ENCODE measurements around the gene HRH1.

HRH1 gene

DNA sequence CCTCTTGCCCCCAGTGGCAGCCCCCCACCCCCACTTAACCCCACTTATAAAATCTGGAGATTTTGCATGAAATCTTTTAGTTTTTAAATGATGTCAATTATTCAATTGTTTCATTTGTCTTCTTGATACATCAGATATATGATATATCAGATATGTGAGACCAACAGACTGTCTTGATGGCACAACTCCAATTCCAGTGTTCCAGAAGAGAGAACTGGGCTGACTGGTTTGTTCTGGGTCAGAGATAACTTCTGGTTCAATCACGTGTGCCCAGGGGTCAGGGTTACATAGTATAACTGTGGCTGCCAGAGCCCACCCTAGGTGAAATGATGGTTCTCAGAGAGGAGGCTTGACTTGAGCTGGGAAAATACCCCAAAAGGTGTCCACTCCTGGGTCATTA lies 85.5 kb downstream of the HRH1 start:
- no peak overlapping the region for H3K4me3 ChIP-seq (ENCODE audit: low read depth, low read length)
- no peak for DNase-seq (ENCODE audit: low read depth)
- TF ChIP-seq, protein P1, sequence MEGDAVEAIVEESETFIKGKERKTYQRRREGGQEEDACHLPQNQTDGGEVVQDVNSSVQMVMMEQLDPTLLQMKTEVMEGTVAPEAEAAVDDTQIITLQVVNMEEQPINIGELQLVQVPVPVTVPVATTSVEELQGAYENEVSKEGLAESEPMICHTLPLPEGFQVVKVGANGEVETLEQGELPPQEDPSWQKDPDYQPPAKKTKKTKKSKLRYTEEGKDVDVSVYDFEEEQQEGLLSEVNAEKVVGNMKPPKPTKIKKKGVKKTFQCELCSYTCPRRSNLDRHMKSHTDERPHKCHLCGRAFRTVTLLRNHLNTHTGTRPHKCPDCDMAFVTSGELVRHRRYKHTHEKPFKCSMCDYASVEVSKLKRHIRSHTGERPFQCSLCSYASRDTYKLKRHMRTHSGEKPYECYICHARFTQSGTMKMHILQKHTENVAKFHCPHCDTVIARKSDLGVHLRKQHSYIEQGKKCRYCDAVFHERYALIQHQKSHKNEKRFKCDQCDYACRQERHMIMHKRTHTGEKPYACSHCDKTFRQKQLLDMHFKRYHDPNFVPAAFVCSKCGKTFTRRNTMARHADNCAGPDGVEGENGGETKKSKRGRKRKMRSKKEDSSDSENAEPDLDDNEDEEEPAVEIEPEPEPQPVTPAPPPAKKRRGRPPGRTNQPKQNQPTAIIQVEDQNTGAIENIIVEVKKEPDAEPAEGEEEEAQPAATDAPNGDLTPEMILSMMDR (IDR thresholded peaks at IDR 0.05; ENCODE audit: low read depth, low read length, missing control alignments) = no peak

DNA sequence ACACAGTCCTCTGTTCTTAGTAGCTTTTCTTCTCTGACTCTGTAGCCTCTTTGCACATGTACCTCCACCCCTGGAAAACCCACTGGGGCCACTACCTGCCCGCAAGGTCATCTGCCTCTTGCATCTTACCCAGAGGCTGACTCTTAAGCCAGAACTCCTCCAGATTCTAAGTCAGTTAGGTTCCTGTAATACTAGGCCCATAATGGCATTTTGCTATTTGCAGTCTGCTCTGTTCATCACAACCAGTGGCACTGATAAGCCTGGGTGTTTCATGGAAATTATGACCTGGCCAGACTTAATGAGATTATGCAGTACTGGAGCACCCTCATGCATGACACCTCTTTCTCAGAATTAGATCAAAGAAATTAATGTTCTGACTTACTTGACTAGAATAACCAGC lies 86.2 kb downstream of the HRH1 start:
- DNase-seq (ENCODE audit: low read depth) = no peak
- TF ChIP-seq, protein P1 (IDR thresholded peaks at IDR 0.05; ENCODE audit: low read depth, low read length, missing control alignments) = no peak
- no peak overlapping the region for H3K4me3 ChIP-seq (ENCODE audit: low read depth, low read length)

DNA sequence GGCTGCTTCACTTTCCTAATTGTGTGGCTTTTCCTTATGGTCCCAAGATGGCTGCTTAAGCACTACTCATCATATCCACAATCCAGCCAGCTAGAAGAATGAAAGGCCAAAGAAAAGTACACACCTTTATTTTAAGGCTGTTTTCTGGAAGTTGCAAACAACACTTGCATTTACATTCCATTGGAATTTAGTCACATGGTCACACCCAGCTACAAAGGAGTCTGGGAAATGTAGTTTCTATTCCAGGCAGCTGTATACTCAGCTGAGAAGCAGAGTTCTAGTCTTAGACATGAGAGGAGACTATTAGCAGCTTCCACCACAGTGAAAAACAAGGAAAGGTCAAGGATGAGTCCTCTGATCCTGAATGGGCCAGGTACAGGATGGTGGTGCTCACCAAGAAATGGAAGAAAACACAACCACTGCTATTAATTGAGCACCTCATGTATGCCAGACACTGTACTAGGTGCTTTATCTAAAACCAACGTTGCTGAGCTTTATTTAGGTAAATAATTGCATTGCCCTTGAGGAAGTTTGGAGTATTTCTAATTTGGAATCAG lies 89.9 kb downstream of the HRH1 start:
- H3K4me3 ChIP-seq (ENCODE audit: low read depth, low read length) = no peak overlapping the region
- no peak for DNase-seq (ENCODE audit: low read depth)
- TF ChIP-seq, protein P1 (IDR thresholded peaks at IDR 0.05; ENCODE audit: low read depth, low read length, missing control alignments) = no peak

- no peak overlapping the region for H3K4me3 ChIP-seq (ENCODE audit: low read depth, low read length)
- TF ChIP-seq, protein P1 (IDR thresholded peaks at IDR 0.05; ENCODE audit: low read depth, low read length, missing control alignments) = no peak
- DNase-seq (ENCODE audit: low read depth) = no peak
Measured at GRCh38 chr3:11245276-11245675, 91.0 kb downstream of the HRH1 start.

- H3K4me3 ChIP-seq (ENCODE audit: low read depth, low read length) = no peak overlapping the region
- no peak for DNase-seq (ENCODE audit: low read depth)
- TF ChIP-seq, protein P1 (IDR thresholded peaks at IDR 0.05; ENCODE audit: low read depth, low read length, missing control alignments) = no peak
Measured at GRCh38 chr3:11245827-11246662, 91.8 kb downstream of the HRH1 start.

- no peak overlapping the region for H3K4me3 ChIP-seq (ENCODE audit: low read depth, low read length)
- DNase-seq (ENCODE audit: low read depth) = no peak
- TF ChIP-seq, protein P1 (IDR thresholded peaks at IDR 0.05; ENCODE audit: low read depth, low read length, missing control alignments) = no peak
Measured at GRCh38 chr3:11246663-11246970, 92.3 kb downstream of the HRH1 start.

- DNase-seq (ENCODE audit: low read depth) = no peak
- H3K4me3 ChIP-seq (ENCODE audit: low read depth, low read length) = no peak overlapping the region
- TF ChIP-seq, protein P1 (IDR thresholded peaks at IDR 0.05; ENCODE audit: low read depth, low read length, missing control alignments) = no peak
Measured at GRCh38 chr3:11247362-11247761, 93.1 kb downstream of the HRH1 start.

All from GM12864 (cell line).